Panc1 (cell line): Measurements from ENCODE around the gene DVL1.

Experiments used
- CTCF ChIP-seq: fragments of 450-650 bp; IDR thresholded peaks from 2 replicates; pipeline ENCODE4 v1.5.1; 2017; ENCODE audit warnings: mild to moderate bottlenecking
- TCF7L2 ChIP-seq: IDR thresholded peaks from 2 replicates; pipeline ENCODE4 v1.6.1; 2011; ENCODE audit warnings: mild to moderate bottlenecking, low read depth, low read length, inconsistent platforms

- no peak for TF ChIP-seq TCF7L2
- TF ChIP-seq CTCF = no peak
Measured at GRCh38 chr1:1292851-1293250, 56.4 kb downstream of the DVL1 start.
